Measurements from ENCODE around the gene FASTK. TPM values are rescaled to one million over a fixed set of nuclear protein-coding genes. Genes with fewer than 3 reads are reported as not detected.
A peak's percentile ranks its signal among the peaks of the same experiment; 100 is the strongest.

FASTK gene
- total RNA-seq, 1 experiment from 2014 or later, result 86.3 TPM

DNA sequence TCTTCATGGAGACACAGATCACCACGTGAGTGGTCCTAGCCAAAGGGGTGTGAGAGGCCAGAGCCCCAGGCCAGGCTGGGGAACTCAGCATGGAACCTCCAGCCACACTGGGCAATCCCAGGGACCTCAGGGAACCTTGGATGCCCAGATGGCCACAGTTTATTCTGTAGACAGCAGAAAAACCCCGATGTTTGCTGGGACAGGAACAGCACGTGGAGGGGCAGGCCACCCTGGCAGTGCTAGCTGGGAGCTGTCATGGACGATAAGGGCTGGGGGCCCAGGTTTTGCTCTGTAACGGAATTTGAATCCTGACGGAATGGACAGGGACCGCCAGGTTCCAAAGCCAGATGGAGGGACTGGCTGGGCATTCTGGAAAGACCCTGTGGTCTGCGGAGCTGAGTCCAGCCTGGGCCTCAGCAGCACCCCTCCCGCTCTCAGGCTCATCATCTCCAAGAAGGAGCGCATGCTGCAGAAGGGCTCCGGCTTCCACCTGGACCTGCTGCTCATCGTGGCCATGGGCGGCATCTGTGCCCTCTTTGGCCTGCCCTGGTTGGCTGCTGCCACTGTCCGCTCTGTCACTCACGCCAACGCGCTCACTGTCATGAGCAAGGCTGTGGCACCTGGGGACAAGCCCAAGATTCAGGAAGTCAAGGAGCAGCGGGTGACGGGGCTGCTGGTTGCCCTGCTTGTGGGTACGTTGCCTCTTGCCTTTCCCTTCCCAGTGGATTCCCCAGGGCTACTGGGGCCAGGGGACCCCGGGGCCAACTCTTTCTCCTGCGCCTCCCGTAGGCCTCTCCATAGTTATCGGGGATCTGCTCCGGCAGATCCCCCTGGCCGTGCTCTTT, 5.6 kb downstream of the FASTK start:
- H3K36me3 ChIP-seq (replicated peaks; ENCODE audit: control insufficient read depth, insufficient read depth, low read length), result peaks cover 15% of the 10 kb centered on the region
- no peak overlapping the region for H3K4me3 ChIP-seq (ENCODE audit: insufficient read depth, low read depth, low read length)
- no peak for DNase-seq
- H3K27me3 ChIP-seq (ENCODE audit: control insufficient read depth, insufficient read depth, low read length), result no peaks in the 10 kb centered on the region

DNA sequence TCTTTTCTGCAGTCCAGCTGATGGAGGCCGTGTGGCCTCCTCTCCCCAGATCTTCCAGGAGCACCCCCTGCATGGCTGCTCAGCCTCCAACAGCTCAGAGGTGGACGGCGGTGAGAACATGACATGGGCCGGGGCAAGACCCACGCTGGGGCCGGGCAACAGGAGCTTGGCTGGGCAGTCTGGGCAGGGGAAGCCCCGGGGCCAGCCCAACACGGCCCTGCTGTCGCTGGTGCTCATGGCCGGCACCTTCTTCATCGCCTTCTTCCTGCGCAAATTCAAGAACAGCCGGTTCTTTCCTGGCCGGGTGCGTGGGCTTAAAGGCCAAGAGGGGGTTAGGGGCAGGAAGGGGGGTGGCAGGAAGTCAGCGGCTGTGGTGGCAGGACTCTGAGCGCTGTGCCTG, 6.6 kb downstream of the FASTK start:
- DNase-seq, result no peak
- no peaks in the 10 kb centered on the region for H3K27me3 ChIP-seq (ENCODE audit: control insufficient read depth, insufficient read depth, low read length)
- no peak overlapping the region for H3K4me3 ChIP-seq (ENCODE audit: insufficient read depth, low read depth, low read length)
- peaks cover 23% of the 10 kb centered on the region for H3K36me3 ChIP-seq (replicated peaks; ENCODE audit: control insufficient read depth, insufficient read depth, low read length)

DNA sequence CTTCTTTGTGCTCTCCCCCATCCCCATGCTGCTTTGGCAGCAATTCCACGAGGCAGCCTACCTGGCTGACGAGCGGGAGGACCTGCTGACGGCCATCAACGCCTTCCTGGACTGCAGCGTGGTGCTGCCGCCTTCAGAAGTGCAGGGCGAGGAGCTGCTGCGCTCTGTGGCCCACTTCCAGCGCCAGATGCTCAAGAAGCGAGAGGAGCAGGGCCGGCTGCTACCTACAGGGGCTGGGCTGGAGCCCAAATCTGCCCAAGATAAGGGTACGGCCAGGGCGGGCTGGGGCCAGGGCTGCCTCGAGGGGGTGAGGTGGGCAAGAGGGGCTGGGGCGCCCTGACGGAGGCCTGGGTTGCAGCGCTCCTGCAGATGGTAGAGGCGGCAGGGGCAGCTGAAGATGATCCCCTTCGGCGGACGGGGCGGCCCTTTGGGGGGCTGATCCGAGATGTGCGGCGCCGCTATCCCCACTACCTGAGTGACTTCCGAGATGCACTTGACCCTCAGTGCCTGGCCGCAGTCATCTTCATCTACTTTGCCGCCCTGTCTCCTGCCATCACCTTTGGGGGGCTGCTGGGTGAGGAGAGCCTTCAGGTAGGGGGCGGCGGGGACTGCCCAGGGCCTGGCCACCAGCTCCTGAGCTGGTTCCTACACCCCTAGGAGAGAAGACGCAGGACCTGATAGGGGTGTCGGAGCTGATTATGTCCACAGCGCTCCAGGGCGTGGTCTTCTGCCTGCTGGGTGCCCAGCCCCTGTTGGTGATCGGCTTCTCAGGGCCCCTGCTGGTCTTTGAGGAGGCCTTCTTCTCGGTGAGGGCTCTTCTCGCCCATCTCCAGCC, 9.4 kb downstream of the FASTK start:
- DNase-seq, result no peak
- Histone ChIP-seq H3K36me3 (replicated peaks; ENCODE audit: control insufficient read depth, insufficient read depth, low read length) (peaks cover 28% of the 10 kb centered on the region), H3K27me3 (ENCODE audit: control insufficient read depth, insufficient read depth, low read length) (no peaks in the 10 kb centered on the region), H3K4me3 (ENCODE audit: insufficient read depth, low read depth, low read length) (no peak overlapping the region)

DNA sequence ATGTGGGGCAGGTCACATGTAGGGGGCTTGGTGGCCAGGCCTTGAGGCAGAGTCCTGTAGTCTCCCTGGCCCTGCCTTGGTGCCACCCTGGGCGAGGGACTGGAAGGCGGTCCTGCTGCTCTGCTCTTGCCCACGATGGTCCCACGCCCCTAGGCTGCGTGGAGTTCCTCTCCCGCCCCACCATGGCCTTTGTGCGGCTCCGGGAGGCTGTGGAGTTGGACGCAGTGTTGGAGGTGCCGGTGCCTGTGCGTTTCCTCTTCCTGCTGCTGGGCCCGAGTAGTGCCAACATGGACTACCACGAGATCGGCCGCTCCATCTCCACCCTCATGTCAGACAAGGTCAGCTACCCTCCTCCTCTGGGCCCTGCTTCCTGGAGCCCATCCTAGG, 10.0 kb downstream of the FASTK start:
- no peaks in the 10 kb centered on the region for H3K27me3 ChIP-seq (ENCODE audit: control insufficient read depth, insufficient read depth, low read length)
- no peak overlapping the region for H3K4me3 ChIP-seq (ENCODE audit: insufficient read depth, low read depth, low read length)
- DNase-seq, result no peak
- H3K36me3 ChIP-seq (replicated peaks; ENCODE audit: control insufficient read depth, insufficient read depth, low read length), result peaks cover 28% of the 10 kb centered on the region

DNA sequence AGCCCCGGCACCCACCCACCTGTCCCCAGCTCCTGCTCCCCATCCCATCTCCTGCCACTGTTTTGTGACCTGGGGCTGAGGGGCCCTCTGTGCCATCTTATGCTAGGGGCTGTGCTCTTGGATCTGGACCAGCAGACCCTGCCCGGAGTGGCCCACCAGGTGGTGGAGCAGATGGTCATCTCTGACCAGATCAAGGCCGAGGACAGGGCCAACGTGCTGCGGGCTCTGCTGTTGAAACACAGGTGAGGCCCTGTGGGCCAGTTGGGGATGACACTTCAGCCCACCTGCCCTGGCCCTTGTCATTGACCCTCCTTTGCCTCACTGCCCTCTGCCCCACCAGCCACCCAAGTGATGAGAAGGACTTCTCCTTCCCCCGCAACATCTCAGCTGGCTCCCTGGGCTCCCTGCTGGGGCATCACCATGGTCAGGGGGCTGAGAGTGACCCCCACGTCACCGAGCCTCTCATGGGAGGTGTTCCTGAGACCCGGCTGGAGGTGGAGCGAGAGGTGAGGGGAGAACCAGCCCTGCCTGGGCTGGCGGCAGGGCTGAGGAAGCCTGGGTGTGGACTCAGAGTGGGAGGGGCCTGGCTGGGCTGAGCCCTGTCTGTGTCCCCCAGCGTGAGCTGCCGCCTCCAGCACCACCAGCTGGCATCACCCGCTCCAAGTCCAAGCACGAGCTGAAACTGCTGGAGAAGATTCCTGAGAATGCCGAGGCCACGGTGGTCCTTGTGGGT, 10.6 kb downstream of the FASTK start:
- Histone ChIP-seq H3K36me3 (replicated peaks; ENCODE audit: control insufficient read depth, insufficient read depth, low read length) (peaks cover 31% of the 10 kb centered on the region), H3K4me3 (ENCODE audit: insufficient read depth, low read depth, low read length) (no peak overlapping the region), H3K27me3 (ENCODE audit: control insufficient read depth, insufficient read depth, low read length) (no peaks in the 10 kb centered on the region)
- DNase-seq, result no peak

DNA sequence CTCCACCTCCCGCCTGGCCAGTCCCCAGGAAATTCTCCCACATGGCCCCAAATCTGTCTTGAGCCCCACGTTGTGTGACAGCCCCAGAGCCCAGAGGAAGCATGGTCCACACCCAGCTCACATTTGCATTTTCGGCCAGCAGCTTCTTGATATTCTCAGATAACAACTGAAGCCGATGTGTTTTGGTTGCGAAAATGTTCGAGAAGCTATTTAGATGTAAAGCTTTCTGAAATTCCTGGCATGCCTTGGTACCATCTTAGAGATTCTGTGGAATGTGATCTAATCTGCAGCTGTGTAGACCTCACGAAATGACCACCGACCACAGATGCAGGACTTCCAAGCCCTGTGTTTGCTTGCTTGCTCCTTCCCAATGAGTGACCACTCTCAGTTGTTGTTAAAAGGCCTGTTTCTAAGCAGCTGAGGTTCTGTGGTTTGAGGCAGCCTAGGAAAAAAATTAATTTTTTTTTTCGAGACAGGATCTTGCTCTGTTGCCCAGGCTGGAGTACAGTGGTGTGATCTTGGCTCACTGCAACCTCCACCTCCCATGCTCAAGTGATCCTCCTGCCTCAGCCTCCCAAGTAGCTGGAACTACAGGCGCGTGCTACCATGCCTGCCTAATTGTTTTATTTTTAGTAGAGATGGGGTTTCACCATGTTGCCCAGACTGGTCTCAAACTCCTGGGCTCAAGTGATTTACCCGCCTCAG, 12.4 kb downstream of the FASTK start:
- DNase-seq, result peak; percentile 73
- Histone ChIP-seq H3K27me3 (ENCODE audit: control insufficient read depth, insufficient read depth, low read length) (no peaks in the 10 kb centered on the region), H3K36me3 (replicated peaks; ENCODE audit: control insufficient read depth, insufficient read depth, low read length) (peaks cover 31% of the 10 kb centered on the region), H3K4me3 (ENCODE audit: insufficient read depth, low read depth, low read length) (no peak overlapping the region)

DNA sequence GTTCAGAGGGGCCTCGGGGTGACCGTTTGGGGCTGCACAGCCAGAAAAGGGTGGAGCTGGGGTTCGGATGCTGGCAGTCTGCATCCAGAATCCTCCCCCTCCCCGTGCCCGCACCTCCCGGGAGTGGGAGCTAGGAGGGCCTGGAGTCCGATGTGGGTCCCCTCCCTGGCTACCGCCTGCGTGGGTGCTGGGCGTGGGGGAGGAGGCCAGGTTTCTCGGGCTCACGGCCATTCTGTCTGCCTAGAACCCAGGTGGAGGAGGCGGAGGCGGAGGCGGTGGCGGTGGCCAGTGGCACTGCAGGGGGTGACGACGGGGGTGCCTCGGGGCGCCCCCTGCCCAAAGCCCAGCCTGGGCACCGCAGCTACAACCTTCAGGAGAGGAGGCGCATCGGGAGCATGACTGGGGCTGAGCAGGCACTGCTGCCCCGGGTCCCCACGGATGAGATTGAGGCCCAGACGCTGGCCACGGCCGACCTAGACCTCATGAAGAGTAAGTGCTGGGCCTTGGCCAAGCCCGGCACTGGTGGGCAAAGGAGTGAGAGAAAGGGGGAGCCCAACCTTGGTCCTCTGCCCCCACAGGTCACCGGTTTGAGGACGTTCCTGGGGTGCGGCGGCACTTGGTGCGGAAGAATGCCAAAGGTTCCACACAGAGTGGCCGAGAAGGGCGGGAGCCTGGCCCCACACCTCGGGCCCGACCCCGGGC, 14.2 kb downstream of the FASTK start:
- peaks cover 27% of the 10 kb centered on the region for H3K36me3 ChIP-seq (replicated peaks; ENCODE audit: control insufficient read depth, insufficient read depth, low read length)

DNA sequence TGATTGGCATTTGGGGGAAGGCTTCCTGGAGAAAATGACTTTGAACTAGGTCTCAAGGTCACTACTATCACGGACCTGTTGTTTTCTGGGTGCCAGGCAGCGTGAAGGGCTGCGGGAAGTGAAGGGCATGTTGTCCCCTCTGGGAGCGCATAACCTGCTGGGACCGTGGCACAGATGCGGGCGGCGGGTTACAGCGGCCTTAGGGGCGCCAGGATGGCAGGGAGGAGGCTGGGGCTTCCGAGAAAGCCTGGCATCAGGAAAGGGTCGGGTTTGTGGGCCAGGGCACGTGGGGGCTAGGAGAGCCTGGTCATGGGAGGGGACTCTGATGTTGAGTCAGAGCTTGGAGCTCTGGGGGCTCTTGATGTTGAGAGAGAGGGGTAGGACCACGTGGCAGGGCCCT, 15.1 kb downstream of the FASTK start:
- no peak for DNase-seq
- Histone ChIP-seq H3K4me3 (ENCODE audit: insufficient read depth, low read depth, low read length) (no peak overlapping the region), H3K36me3 (replicated peaks; ENCODE audit: control insufficient read depth, insufficient read depth, low read length) (peaks cover 24% of the 10 kb centered on the region), H3K27me3 (ENCODE audit: control insufficient read depth, insufficient read depth, low read length) (peaks cover 2% of the 10 kb centered on the region; the same call in 1 of the 2 replicates)

More for the DNA sequence above, 14.2 kb downstream of the FASTK start:
- Histone ChIP-seq H3K4me3 (ENCODE audit: insufficient read depth, low read depth, low read length) (no peak overlapping the region), H3K27me3 (ENCODE audit: control insufficient read depth, insufficient read depth, low read length) (no peaks in the 10 kb centered on the region)
- DNase-seq, result no peak

DNA sequence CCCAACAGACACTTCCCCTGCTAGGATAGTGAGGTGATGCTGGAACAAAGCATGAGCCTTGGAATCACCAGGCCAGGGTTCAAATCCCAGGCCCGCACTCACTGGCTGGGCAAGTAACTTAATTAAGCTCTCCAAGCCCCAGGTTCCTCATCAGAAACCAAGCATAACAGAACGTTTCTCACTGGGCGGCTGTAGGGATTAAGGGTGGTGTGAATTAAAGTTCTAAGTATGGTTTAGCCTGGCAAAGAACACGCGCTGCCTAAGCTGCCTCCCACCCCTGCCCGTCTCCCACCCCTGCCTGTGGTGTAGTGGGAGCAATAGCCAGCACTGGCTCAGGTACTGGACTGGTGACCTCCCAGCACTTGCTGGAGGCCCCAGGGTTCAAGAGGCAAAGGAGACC, 15.6 kb downstream of the FASTK start:
- no peak for DNase-seq
- Histone ChIP-seq H3K36me3 (replicated peaks; ENCODE audit: control insufficient read depth, insufficient read depth, low read length) (peaks cover 20% of the 10 kb centered on the region), H3K27me3 (ENCODE audit: control insufficient read depth, insufficient read depth, low read length) (peaks cover 3% of the 10 kb centered on the region; the same call in 1 of the 2 replicates), H3K4me3 (ENCODE audit: insufficient read depth, low read depth, low read length) (no peak overlapping the region)

DNA sequence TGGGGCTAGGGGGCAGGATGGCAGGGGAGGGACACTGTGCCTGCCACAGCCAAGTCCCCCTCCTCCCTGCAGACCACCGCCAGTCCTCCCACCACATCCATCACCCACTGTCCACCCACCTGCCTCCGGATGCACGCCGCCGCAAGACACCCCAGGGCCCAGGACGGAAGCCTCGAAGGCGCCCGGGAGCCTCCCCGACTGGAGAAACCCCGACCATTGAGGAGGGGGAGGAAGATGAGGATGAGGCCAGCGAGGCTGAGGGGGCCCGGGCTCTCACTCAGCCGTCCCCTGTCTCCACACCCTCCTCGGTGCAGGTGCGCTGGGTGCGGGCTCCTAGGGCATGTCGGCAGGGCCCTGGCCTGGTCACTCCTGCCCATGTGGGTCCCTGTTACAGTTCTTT, 16.2 kb downstream of the FASTK start:
- peaks cover 15% of the 10 kb centered on the region for H3K36me3 ChIP-seq (replicated peaks; ENCODE audit: control insufficient read depth, insufficient read depth, low read length)
- no peak overlapping the region for H3K4me3 ChIP-seq (ENCODE audit: insufficient read depth, low read depth, low read length)
- H3K27me3 ChIP-seq (ENCODE audit: control insufficient read depth, insufficient read depth, low read length), result peaks cover 3% of the 10 kb centered on the region; the same call in 1 of the 2 replicates
- DNase-seq, result no peak

DNA sequence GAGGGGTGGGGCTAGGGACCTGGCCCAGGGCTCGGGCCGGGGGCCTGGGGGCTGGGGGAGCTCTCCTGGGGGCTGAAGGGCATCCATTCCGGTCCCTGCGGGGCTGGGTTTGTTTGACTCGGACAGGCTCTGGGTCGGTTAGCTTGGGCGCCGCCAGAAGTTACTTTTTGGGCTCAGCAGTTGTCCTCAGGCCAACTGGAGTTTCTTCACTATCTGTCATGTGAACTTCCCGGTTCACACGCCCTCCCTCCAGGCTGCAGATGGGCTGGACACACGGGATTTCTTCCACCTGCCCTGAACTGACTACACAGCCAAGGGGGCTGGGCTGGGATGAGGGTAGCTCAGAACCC, 17.4 kb downstream of the FASTK start:
- no peak for DNase-seq
- H3K4me3 ChIP-seq (ENCODE audit: insufficient read depth, low read depth, low read length), result peak overlapping the region; percentile 49
- H3K36me3 ChIP-seq (replicated peaks; ENCODE audit: control insufficient read depth, insufficient read depth, low read length), result peaks cover 12% of the 10 kb centered on the region
- peaks cover 3% of the 10 kb centered on the region; the same call in 1 of the 2 replicates for H3K27me3 ChIP-seq (ENCODE audit: control insufficient read depth, insufficient read depth, low read length)

DNA sequence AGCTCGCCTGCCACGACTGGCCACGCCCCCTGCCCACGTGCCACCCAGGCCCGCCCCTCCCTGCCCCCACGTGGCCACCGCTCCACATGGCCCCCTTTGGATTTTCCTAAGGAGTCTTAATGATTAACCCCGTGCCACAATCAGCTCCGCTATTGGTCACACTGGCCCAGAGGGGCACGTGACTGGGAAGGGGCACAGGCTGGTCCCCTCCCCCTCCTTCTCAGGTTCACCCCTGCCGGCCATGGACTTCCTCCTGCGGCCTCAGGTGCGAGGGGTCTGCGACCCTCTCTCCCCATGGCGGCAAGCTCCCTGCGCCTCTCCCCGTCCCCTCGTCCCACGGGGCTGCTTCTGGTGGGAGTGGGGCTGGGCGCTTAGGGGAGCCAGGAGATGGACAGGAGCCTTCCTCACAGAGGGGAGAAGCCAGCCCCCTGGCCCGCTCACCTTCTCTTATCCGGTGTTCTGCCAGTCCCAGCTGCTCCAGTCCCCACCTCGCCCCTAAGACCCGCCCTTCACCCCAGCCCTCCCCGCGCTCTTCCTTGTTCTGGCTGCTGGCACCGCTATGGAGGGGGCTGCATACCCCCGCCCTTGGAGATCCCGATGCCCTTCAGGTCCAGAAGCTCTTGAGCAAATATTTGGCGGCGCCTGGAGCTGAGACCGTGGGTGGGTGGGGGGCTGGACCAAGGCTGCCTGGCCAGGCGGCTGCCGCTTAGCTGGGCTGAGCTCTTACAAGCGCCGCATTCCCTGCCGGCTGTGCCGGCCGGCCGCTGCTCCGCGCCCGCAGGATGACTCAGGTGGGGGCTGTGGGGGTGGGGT, 18.0 kb downstream of the FASTK start:
- H3K4me3 ChIP-seq (ENCODE audit: insufficient read depth, low read depth, low read length), result peak overlapping the region; percentile 49
- peak; percentile 99 for DNase-seq
- H3K27me3 ChIP-seq (ENCODE audit: control insufficient read depth, insufficient read depth, low read length), result peaks cover 3% of the 10 kb centered on the region; the same call in 1 of the 2 replicates
- peaks cover 12% of the 10 kb centered on the region for H3K36me3 ChIP-seq (replicated peaks; ENCODE audit: control insufficient read depth, insufficient read depth, low read length)

DNA sequence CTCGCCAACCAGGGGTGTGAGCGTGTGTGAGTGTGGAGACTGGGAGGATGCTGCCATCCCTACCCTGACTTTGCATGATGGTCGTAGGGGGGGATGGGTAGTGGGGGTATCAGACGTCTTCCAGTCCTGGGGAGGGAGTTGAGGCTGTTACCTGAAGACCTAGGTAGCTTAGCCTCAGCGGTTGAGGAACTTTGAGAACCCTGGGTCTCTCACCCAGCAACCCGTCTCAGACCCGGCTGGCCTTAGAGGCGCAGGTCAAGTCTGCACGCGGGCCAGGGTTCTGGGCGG, 18.6 kb downstream of the FASTK start:
- H3K36me3 ChIP-seq (replicated peaks; ENCODE audit: control insufficient read depth, insufficient read depth, low read length), result peaks cover 9% of the 10 kb centered on the region
- H3K4me3 ChIP-seq (ENCODE audit: insufficient read depth, low read depth, low read length), result peak overlapping the region; percentile 28
- H3K27me3 ChIP-seq (ENCODE audit: control insufficient read depth, insufficient read depth, low read length), result peaks cover 3% of the 10 kb centered on the region; the same call in 1 of the 2 replicates
- DNase-seq, result no peak
